Cardiac muscle cell (in vitro differentiated cells and primary cell): ENCODE measurements around the gene HPSE2. TPM values are rescaled to one million over a fixed set of nuclear protein-coding genes. Genes with fewer than 3 reads are reported as not detected.

Experiments
- DNase-seq, 2 donors: peaks; one replicate each; pipeline versions ENCODE4 v3.0.0 to v3.0.0-alpha.2; 2010 to 2017; ENCODE audit warnings: low read depth in 1 of 2, low spot score in 1 of 2
- H3K27ac ChIP-seq: fragments of 200-600 bp; sonication (generic); 2 replicates; pipeline ENCODE4 v1.5.1; 2016
- H3K27me3 ChIP-seq: fragments of 200-600 bp; sonication (generic); 2 replicates; pipeline ENCODE4 v1.6.0; 2016; ENCODE audit warnings: control low read depth
- H3K36me3 ChIP-seq: fragments of 200-600 bp; sonication (generic); 2 replicates; pipeline ENCODE4 v1.5.1; 2016; ENCODE audit warnings: control low read depth
- H3K4me1 ChIP-seq: fragments of 200-600 bp; sonication (generic); 2 replicates; pipeline ENCODE4 v1.8.1; 2017; ENCODE audit warnings: low read depth, mild to moderate bottlenecking, mixed run types
- H3K4me3 ChIP-seq: fragments of 200-600 bp; sonication (generic); 2 replicates; pipeline ENCODE4 v1.5.1; 2016; ENCODE audit warnings: mild to moderate bottlenecking
- H3K9me3 ChIP-seq: fragments of 200-600 bp; sonication (generic); 2 replicates; pipeline ENCODE4 v1.5.1; 2017; ENCODE audit warnings: low read depth, mild to moderate bottlenecking, control low read depth
- CTCF ChIP-seq: IDR thresholded peaks from 2 replicates; pipeline ENCODE4 v1.5.1; 2012; ENCODE audit warnings: low read depth, mild to moderate bottlenecking, low read length
- polyA plus RNA-seq: library from polyadenylated mRNA; unstranded; fragments of >200 nt; fragmentation: Nextera tagmentation; extraction: Ambion mirVana; gene quantifications from 2 replicates; pipeline ENCODE4 v1.2.1, GENCODE V29; 2016
- total RNA-seq: library from RNA; depleted of rRNA; stranded (reverse); fragments of >200 nt; gene quantifications from 2 replicates; pipeline ENCODE4 v1.2.3, GENCODE V29; 2016

The HPSE2 gene
- total and polyA plus RNA-seq, 2 experiments from 2014 or later = 0.87 to 6.1 TPM

DNA sequence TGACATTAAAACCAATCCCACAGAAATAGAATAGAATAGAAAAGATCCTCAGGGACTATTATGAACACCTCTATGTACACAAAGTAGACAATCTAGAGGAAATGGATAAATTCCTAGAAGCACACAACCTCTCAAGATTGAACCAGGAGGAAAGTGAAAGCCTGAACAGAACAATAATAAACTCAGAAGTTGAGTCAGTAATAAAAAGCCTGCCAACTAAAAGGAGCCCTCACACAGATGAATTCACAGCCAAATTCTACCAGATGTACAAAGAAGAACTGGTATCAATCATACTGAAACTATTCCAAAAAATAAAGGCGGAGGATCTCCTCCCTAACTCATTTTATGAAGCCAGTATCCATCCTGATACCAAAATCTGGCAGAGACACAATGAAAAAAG, 568.6 kb downstream of the HPSE2 start:
- TF ChIP-seq CTCF = no peak
- H3K27me3 ChIP-seq = no peaks in the 10 kb centered on the region
- H3K36me3 ChIP-seq = no peaks in the 10 kb centered on the region

GRCh38 chr10:98666276-98666675, 569.4 kb downstream of the HPSE2 start:
- Histone ChIP-seq H3K4me3 (no peak overlapping the region), H3K27me3 (no peaks in the 10 kb centered on the region), H3K4me1 (no peaks in the 10 kb centered on the region), H3K9me3 (no peaks in the 10 kb centered on the region), H3K27ac (no peak overlapping the region), H3K36me3 (no peaks in the 10 kb centered on the region)
- no peak for TF ChIP-seq CTCF
- no peak for DNase-seq

More for the DNA sequence above, 568.6 kb downstream of the HPSE2 start:
- Histone ChIP-seq H3K27ac (no peak overlapping the region), H3K4me1 (no peaks in the 10 kb centered on the region), H3K4me3 (no peak overlapping the region), H3K9me3 (no peaks in the 10 kb centered on the region)
- DNase-seq = no peak

DNA sequence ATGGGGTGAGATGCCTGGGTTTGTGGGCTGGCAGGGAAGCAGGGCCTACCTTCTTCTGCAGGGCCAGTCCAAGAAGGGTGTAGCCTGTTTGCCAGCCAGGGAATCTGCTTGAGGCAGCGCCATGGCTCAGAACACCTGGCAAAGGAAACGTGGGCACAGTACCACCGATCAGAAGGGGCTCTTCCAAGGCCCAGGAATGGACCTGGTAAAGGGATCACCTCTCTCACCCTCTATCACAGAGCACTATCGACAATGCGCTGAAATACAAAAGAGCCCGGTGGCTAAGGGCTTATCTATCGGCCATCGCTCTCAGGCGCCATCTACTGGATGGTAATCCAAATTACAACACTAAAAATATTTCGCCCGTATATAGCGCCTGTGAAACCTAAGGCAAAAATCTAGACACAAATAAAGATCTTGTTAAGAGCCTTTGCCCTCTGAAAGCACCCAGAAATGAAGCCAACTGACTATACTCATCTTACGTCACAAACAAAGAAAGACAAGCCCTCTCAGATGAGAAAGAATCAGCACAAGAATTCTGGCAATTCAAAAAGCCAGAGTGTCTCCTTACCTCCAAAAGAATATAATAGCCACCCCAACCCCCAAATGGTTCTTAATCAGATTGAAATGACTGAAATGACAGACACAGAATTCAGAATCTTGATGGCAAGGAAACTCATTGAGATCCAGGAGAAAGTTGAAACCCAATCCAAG, 571.2 kb downstream of the HPSE2 start:
- Histone ChIP-seq H3K9me3 (no peaks in the 10 kb centered on the region), H3K4me3 (no peak overlapping the region), H3K27ac (no peak overlapping the region), H3K4me1 (no peaks in the 10 kb centered on the region), H3K27me3 (no peaks in the 10 kb centered on the region), H3K36me3 (no peaks in the 10 kb centered on the region)
- DNase-seq = peak in 1 of 2 donors; percentile 33
- peak; percentile 54 for TF ChIP-seq CTCF

DNA sequence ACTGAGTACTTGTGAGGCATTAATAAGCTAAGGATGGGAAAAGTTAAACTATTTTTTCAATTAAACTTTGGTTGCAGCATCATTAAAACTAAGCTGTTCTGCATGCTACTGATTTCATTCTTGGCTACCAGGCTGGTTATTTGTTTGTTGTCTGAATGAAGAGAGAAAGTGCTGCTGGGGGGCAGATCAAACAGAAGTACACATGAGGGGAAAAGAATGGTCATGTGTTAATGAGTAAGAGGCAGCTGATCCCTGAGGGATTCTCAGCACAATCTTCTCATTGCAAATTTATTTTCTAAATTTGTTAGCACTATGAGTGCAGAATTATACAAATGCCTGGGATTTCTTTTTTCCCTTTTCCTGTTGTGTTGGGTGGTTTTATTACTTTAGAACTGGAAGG, 575.7 kb downstream of the HPSE2 start:
- no peak for TF ChIP-seq CTCF
- H3K27me3 ChIP-seq = no peaks in the 10 kb centered on the region
- peaks cover 2% of the 10 kb centered on the region for H3K9me3 ChIP-seq
- H3K27ac ChIP-seq = no peak overlapping the region
- no peaks in the 10 kb centered on the region for H3K36me3 ChIP-seq
- DNase-seq = no peak
- H3K4me3 ChIP-seq = no peak overlapping the region
- H3K4me1 ChIP-seq = no peaks in the 10 kb centered on the region

DNA sequence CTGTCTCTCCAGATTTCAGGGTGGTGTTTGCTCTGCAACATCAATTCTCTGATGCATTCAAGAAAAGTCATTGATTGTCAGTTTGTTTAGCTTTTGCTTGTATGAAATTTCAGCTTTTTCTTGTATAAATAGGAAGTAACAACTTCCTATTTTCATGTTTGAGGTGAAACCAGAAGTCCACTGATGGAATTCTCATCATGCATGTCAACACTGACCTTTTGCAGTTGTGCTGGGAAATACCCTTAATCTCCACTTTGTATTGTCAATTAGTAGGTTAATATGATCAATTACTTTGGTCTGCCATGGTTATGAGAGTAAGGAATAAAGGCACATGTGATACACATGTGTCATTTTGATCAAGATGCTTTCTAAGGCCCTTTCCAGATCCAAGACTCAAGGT, 580.2 kb downstream of the HPSE2 start:
- Histone ChIP-seq H3K4me3 (no peak overlapping the region), H3K27me3 (no peaks in the 10 kb centered on the region), H3K9me3 (peaks cover 2% of the 10 kb centered on the region), H3K36me3 (no peaks in the 10 kb centered on the region), H3K27ac (no peak overlapping the region), H3K4me1 (no peaks in the 10 kb centered on the region)
- no peak for DNase-seq
- no peak for TF ChIP-seq CTCF
